MCF 10A (cell line): Measurements from ENCODE around the gene RARG. TPM values are rescaled to one million over a fixed set of nuclear protein-coding genes. Genes with fewer than 3 reads are reported as not detected.

ENCODE experiments used
- BruUV-seq: library from RNA; stranded (reverse); fragments of 400-500 nt; replicated peaks from 2 replicates; lab custom pipeline; 2021; lab: Mats Ljungman, UMichigan
- CTCF ChIA-PET: fragments of 300-600 bp; sonication (Branson Sonifier 250); formaldehyde crosslinking; extraction: SDS; loops from one replicate; lab custom pipeline; 2021; ENCODE audit warnings: antibody characterized with exemption, inconsistent platforms; lab: Yijun Ruan, JAX
- POLR2A ChIA-PET: fragments of 300-600, 350-650 bp; sonication (Branson Sonifier 250); formaldehyde crosslinking; extraction: SDS; loops from one replicate; lab custom pipeline; 2020; ENCODE audit warnings: antibody characterized with exemption, inconsistent platforms; lab: Yijun Ruan, JAX
- DNase-seq: peaks from one replicate; pipeline ENCODE4 v3.0.0-alpha.2; 2018; ENCODE audit not compliant: unreplicated experiment
- H3K27ac Mint-ChIP-seq: one replicate; pipeline ENCODE4 v1.8.0; 2022; ENCODE audit warnings: mild to moderate bottlenecking, low read depth, mixed read lengths; ENCODE audit not compliant: unreplicated experiment
- H3K27me3 Mint-ChIP-seq: one replicate; pipeline ENCODE4 v1.8.0; 2022; ENCODE audit warnings: mixed read lengths; ENCODE audit not compliant: insufficient read depth, unreplicated experiment
- H3K36me3 Mint-ChIP-seq: one replicate; pipeline ENCODE4 v1.8.0; 2022; ENCODE audit warnings: mild to moderate bottlenecking, moderate library complexity, mixed read lengths; ENCODE audit not compliant: insufficient read depth, unreplicated experiment
- H3K4me1 Mint-ChIP-seq: one replicate; pipeline ENCODE4 v1.8.0; 2022; ENCODE audit warnings: mixed read lengths; ENCODE audit not compliant: insufficient read depth, unreplicated experiment
- H3K4me3 Mint-ChIP-seq: one replicate; pipeline ENCODE4 v1.8.0; 2022; ENCODE audit warnings: mild to moderate bottlenecking, moderate library complexity, mixed read lengths; ENCODE audit not compliant: unreplicated experiment
- H3K9me3 Mint-ChIP-seq: one replicate; pipeline ENCODE4 v1.8.0; 2022; ENCODE audit warnings: mixed read lengths; ENCODE audit not compliant: unreplicated experiment
- intact Hi-C: fragments of 100-400 bp; cut with micrococcal nuclease; formaldehyde crosslinking; loops from 2 replicates; pipeline ENCODE4 v1.14.1; 2022
- total RNA-seq: library from RNA; stranded (reverse); gene quantifications from 2 replicates; pipeline ENCODE4 v1.2.3, GENCODE V29; 2022
- TF ChIP-seq, protein P1 (sequence below): fragments of 200-600 bp; IDR thresholded peaks from one replicate; pipeline ENCODE4 v1.8.0; 2022; ENCODE audit warnings: antibody characterized with exemption, mild to moderate bottlenecking; ENCODE audit not compliant: unreplicated experiment

The RARG gene
- total RNA-seq, 1 experiment from 2014 or later, result 43.7 TPM

DNA sequence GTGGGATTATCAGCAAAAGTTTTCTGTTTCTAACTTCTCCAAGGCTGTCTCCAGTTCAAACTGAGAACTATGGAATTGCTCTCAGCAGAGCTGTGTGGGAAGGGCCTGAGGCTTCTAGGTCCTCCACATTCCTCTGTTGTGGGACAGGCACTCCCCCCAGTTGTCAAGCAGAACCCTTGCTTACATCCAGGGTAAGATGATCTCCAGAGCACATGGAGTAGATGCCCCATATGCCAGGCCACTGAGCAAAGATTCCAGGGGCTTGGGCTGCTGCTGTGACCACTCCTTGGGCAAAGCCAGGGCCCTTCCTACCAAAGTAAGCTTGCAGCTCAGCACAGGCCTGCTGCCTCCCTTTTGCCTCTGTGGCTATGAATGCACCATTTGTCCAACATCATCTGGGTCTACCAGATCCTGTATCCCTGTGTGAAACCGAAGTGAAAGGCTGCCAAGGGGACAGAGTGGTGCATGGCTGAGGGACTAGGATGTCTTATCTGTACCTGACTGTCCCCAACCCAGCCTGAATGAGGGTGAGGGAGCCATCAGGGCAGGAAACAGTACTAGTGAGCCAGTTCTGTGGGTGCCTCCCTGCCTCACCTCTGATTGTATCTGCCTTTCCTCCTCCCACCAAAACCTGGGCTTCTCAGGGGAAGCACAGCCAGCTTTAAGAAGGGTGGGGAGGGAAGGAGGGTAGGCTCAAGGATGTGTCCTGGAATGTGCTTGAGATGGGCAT lies 23.0 kb upstream of the RARG start:
- Mint-ChIP-seq H3K27ac (no peak overlapping the region), H3K9me3 (no peaks in the 10 kb centered on the region), H3K4me1 (peaks cover 25% of the 10 kb centered on the region), H3K4me3 (no peak overlapping the region), H3K36me3 (peaks cover 6% of the 10 kb centered on the region), H3K27me3 (no peaks in the 10 kb centered on the region)
- TF ChIP-seq, protein P1, sequence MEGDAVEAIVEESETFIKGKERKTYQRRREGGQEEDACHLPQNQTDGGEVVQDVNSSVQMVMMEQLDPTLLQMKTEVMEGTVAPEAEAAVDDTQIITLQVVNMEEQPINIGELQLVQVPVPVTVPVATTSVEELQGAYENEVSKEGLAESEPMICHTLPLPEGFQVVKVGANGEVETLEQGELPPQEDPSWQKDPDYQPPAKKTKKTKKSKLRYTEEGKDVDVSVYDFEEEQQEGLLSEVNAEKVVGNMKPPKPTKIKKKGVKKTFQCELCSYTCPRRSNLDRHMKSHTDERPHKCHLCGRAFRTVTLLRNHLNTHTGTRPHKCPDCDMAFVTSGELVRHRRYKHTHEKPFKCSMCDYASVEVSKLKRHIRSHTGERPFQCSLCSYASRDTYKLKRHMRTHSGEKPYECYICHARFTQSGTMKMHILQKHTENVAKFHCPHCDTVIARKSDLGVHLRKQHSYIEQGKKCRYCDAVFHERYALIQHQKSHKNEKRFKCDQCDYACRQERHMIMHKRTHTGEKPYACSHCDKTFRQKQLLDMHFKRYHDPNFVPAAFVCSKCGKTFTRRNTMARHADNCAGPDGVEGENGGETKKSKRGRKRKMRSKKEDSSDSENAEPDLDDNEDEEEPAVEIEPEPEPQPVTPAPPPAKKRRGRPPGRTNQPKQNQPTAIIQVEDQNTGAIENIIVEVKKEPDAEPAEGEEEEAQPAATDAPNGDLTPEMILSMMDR, result no peak
- no peak for DNase-seq
- CTCF ChIA-PET, result interaction anchor here (0.6 to 4.2 kb wide), 3 partner anchors 13 to 156 kb away, joined by 3 to 28 read pairs (median 15); partner anchors contain the start of gene ESPL1
- BruUV-seq, result no TSS peak
- intact Hi-C loops, result no loop called here
- POLR2A ChIA-PET, result interaction anchor here (0.6 to 0.9 kb wide), 2 partner anchors 40 to 148 kb away, joined by 3 read pairs; partner anchors contain the start of gene PFDN5

DNA sequence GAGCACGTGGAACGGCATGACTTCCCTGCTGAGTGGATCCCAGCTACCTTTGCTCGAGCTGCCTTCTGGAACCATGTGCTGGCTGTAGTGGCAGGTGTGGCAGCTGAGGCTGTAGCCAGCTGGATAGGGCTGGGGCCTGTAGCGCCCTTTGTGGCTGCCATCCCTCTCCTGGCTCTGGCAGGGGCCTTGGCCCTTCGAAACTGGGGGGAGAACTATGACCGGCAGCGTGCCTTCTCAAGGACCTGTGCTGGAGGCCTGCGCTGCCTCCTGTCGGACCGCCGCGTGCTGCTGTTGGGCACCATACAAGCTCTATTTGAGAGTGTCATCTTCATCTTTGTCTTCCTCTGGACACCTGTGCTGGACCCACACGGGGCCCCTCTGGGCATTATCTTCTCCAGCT lies 21.3 kb upstream of the RARG start:
- DNase-seq, result no peak
- ChIA-PET POLR2A (interaction anchor here (0.9 to 3.1 kb wide), 6 partner anchors 8 to 173 kb away, joined by 3 to 43 read pairs (median 12); partner anchors contain the start of genes ESPL1 and PFDN5), CTCF (interaction anchor here (0.6 to 4.2 kb wide), 9 partner anchors 9 to 199 kb away, joined by 3 to 49 read pairs (median 3); partner anchors contain the start of gene ESPL1)
- intact Hi-C loops, result no loop called here
- no TSS peak for BruUV-seq
- H3K9me3 Mint-ChIP-seq, result no peaks in the 10 kb centered on the region
- H3K4me1 Mint-ChIP-seq, result peaks cover 25% of the 10 kb centered on the region
- TF ChIP-seq, protein P1, result no peak
- H3K4me3 Mint-ChIP-seq, result peak overlapping the region; percentile 87
- peaks cover 6% of the 10 kb centered on the region for H3K36me3 Mint-ChIP-seq
- peak overlapping the region; percentile 83 for H3K27ac Mint-ChIP-seq
- H3K27me3 Mint-ChIP-seq, result no peaks in the 10 kb centered on the region

DNA sequence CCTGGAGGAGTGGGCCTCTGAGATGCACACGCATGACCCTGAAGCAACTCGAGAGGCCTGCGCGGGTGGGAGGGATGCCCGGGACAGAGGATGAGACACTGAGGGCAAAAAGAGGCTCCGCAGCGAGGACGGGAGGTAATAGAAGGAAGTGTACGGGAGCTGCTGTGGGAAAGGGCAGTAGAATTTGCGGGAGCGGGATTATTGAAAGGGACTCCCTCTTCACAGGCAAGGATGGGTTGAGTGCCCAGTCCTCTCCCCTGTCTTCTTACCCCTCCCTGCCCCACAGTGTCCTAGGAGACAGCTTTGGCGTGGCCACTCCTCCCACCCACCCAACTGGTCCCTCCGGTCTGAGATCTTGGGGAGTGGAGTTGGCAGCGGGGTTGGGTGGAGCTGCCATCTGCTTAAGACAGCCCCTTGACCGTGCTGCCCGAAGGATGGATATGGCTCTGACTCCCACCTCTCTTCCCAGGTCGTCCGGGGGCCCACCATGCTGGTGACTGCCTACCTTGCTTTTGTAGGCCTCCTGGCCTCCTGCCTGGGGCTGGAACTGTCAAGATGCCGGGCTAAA lies 20.4 kb upstream of the RARG start:
- no peaks in the 10 kb centered on the region for H3K27me3 Mint-ChIP-seq
- H3K9me3 Mint-ChIP-seq, result no peaks in the 10 kb centered on the region
- ChIA-PET POLR2A (interaction anchor here (0.8 to 3.1 kb wide), 12 partner anchors 9 to 189 kb away, joined by 3 to 43 read pairs (median 5); partner anchors contain the start of genes CSAD, ESPL1, PFDN5 and PRR13), CTCF (interaction anchor here (0.6 to 4.2 kb wide), 8 partner anchors 12 to 700 kb away, joined by 3 to 49 read pairs (median 9); partner anchors contain the start of genes ESPL1 and KRT71)
- DNase-seq, result no peak
- TF ChIP-seq, protein P1, result no peak
- BruUV-seq, result no TSS peak
- peak overlapping the region; percentile 87 for H3K4me3 Mint-ChIP-seq
- intact Hi-C loops, result no loop called here
- peaks cover 6% of the 10 kb centered on the region for H3K36me3 Mint-ChIP-seq
- peaks cover 25% of the 10 kb centered on the region for H3K4me1 Mint-ChIP-seq
- peak overlapping the region; percentile 83 for H3K27ac Mint-ChIP-seq
